Upper lobe of right lung (tissue), 1 donor: ENCODE data around the gene HRNR. TPM values are rescaled to one million over a fixed set of nuclear protein-coding genes. Genes with fewer than 3 reads are reported as not detected.
"Not testable (repeated sequence)": the region's sequence is repeated elsewhere in the genome, so short reads cannot be mapped to it uniquely, and the experiment has no call there.

Experiments used
- ATAC-seq: fragments of 200-7000 bp; cut with Tn5 transposase; one replicate; pipeline ENCODE4 v1.9.1; 2020; ENCODE audit warnings: mild to moderate bottlenecking, moderate library complexity
- DNase-seq: peaks from one replicate; pipeline ENCODE4 v3.0.0-alpha.2; 2020
- H3K27ac ChIP-seq: fragments of 200-600 bp; one replicate; pipeline ENCODE4 v1.8.0; 2022
- H3K27me3 ChIP-seq: fragments of 200-600 bp; one replicate; pipeline ENCODE4 v1.8.0; 2022; ENCODE audit warnings: mild to moderate bottlenecking
- H3K36me3 ChIP-seq: fragments of 200-600 bp; one replicate; pipeline ENCODE4 v1.8.0; 2022
- H3K4me1 ChIP-seq: fragments of 200-600 bp; one replicate; pipeline ENCODE4 v1.8.0; 2022
- H3K4me3 ChIP-seq: fragments of 200-600 bp; one replicate; pipeline ENCODE4 v1.8.0; 2022; ENCODE audit warnings: mild to moderate bottlenecking
- H3K9me3 ChIP-seq: fragments of 200-600 bp; one replicate; pipeline ENCODE4 v1.8.0; 2022
- CTCF ChIP-seq: fragments of 200-600 bp; IDR thresholded peaks from one replicate; pipeline ENCODE4 v1.8.0; 2022; ENCODE audit warnings: antibody characterized with exemption
- intact Hi-C: fragments of 100-400 bp; cut with DNase I; formaldehyde crosslinking; loops from one replicate; pipeline ENCODE4 v1.11.0; 2022
- long read RNA-seq: library from polyadenylated mRNA; unstranded; transcript quantifications from one replicate; pipeline ENCODE4 v2.0.0, GENCODE V29; 2021
- total RNA-seq: library from RNA; stranded (reverse); fragmentation: NEBNext Ultra II Directional; extraction: Animal tissue kit (Norgen Biotek cat#: 25700); gene quantifications from one replicate; pipeline ENCODE4 v1.2.1, GENCODE V29; 2021
- donor health status: DM: no; HTN: yes; CAD: no; lungs with severe emphysema.

The HRNR gene
- total RNA-seq = not detected
- long read RNA-seq = 0 reads

- Histone ChIP-seq H3K4me1 (no peaks in the 10 kb centered on the region), H3K27ac (no peak within 1 kb of the TSS), H3K36me3 (no peaks in the 10 kb centered on the region), H3K27me3 (no peaks in the 10 kb centered on the region), H3K9me3 (no peaks in the 10 kb centered on the region), H3K4me3 (no peak within 1 kb of the TSS)
- intact Hi-C loops = no loop called here
- ATAC-seq (no peak), DNase-seq (no peak)
- TF ChIP-seq CTCF = no peak
Measured at GRCh38 chr1:152224093-152224492, at the start of gene HRNR. TSS of gene HRNR (minus strand) at chr1:152224193. CDS start at chr1:152223253, 940 bp downstream.

- DNase-seq, H3K4me3 ChIP-seq, H3K4me1 ChIP-seq, H3K36me3 ChIP-seq, H3K27ac ChIP-seq, H3K27me3 ChIP-seq, H3K9me3 ChIP-seq, ATAC-seq, intact Hi-C loops: not testable (repeated sequence)
Measured at GRCh38 chr1:152256394-152256793, 32.4 kb upstream of the HRNR start.

- no peaks in the 10 kb centered on the region for H3K9me3 ChIP-seq
- intact Hi-C loops = no loop called here
- no peak overlapping the region for H3K4me3 ChIP-seq
- DNase-seq (no peak), ATAC-seq (no peak)
- no peaks in the 10 kb centered on the region for H3K36me3 ChIP-seq
- no peak overlapping the region for H3K27ac ChIP-seq
- no peak for TF ChIP-seq CTCF
- H3K4me1 ChIP-seq = no peaks in the 10 kb centered on the region
- H3K27me3 ChIP-seq = peaks cover 3% of the 10 kb centered on the region
Measured at GRCh38 chr1:152252157-152252556, 28.2 kb upstream of the HRNR start.

GRCh38 chr1:152251391-152251790, 27.4 kb upstream of the HRNR start:
- Histone ChIP-seq H3K4me3 (no peak overlapping the region), H3K9me3 (no peaks in the 10 kb centered on the region), H3K27me3 (peaks cover 3% of the 10 kb centered on the region), H3K27ac (no peak overlapping the region), H3K36me3 (no peaks in the 10 kb centered on the region), H3K4me1 (no peaks in the 10 kb centered on the region)
- intact Hi-C loops = no loop called here
- ATAC-seq (no peak), DNase-seq (no peak)
- no peak for TF ChIP-seq CTCF

- Histone ChIP-seq H3K4me1 (no peaks in the 10 kb centered on the region), H3K27ac (no peak overlapping the region), H3K27me3 (peaks cover 3% of the 10 kb centered on the region), H3K9me3 (no peaks in the 10 kb centered on the region), H3K4me3 (no peak overlapping the region), H3K36me3 (no peaks in the 10 kb centered on the region)
- TF ChIP-seq CTCF = no peak
- ATAC-seq (no peak), DNase-seq (no peak)
- intact Hi-C loops = no loop called here
Measured at GRCh38 chr1:152247316-152247715, 23.3 kb upstream of the HRNR start.

GRCh38 chr1:152244576-152245273, 20.7 kb upstream of the HRNR start:
- DNase-seq (no peak), ATAC-seq (no peak)
- H3K27me3 ChIP-seq = peaks cover 3% of the 10 kb centered on the region
- no peaks in the 10 kb centered on the region for H3K36me3 ChIP-seq
- H3K9me3 ChIP-seq = no peaks in the 10 kb centered on the region
- no peak overlapping the region for H3K27ac ChIP-seq
- TF ChIP-seq CTCF = no peak
- H3K4me1 ChIP-seq = no peaks in the 10 kb centered on the region
- intact Hi-C loops = no loop called here
- H3K4me3 ChIP-seq = no peak overlapping the region
